GM12878 (cell line): Measurements from ENCODE around the gene TP53RK. TPM values are rescaled to one million over a fixed set of nuclear protein-coding genes. Genes with fewer than 3 reads are reported as not detected.

Source experiments
- ATAC-seq: fragments of 200-7000 bp; cut with Tn5 transposase; 3 replicates; pipeline ENCODE4 v1.9.1; 2020; ENCODE audit warnings: mild to moderate bottlenecking, moderate library complexity
- BruUV-seq: library from RNA; stranded (reverse); fragments of 400-500 nt; replicated peaks from 2 replicates; lab custom pipeline; 2021; lab: Mats Ljungman, UMichigan
- CTCF ChIA-PET: fragments of 300-600 bp; sonication (Branson Sonifier 250); formaldehyde crosslinking; extraction: SDS; loops from one replicate; lab custom pipeline; 2021; ENCODE audit warnings: inconsistent platforms; lab: Yijun Ruan, JAX
- POLR2A ChIA-PET: fragments of 350-600 bp; formaldehyde crosslinking; extraction: SDS; loops from one replicate; lab custom pipeline; 2021; ENCODE audit warnings: inconsistent platforms; lab: Charles Lee
- RAD21 ChIA-PET: fragments of 300-600 bp; sonication (Branson Sonifier 250); formaldehyde crosslinking; loops from one replicate; lab custom pipeline; 2023; ENCODE audit warnings: antibody characterized with exemption; ENCODE audit not compliant: unreplicated experiment; lab: Charles Lee
- SMC1A ChIA-PET: fragments of 300-600 bp; sonication (Branson Sonifier 250); formaldehyde crosslinking; loops from one replicate; lab custom pipeline; 2023; ENCODE audit not compliant: unreplicated experiment, uncharacterized antibody; lab: Charles Lee
- DNase-seq: peaks from one replicate; pipeline ENCODE4 v3.0.0-alpha.2; 2011; ENCODE audit warnings: low read depth, low spot score
- FAIRE-seq: peaks from 3 replicates; lab custom pipeline; 2011; peaks lifted over from hg19 to GRCh38; lab: Jason Lieb, UNC
- H2AFZ ChIP-seq: 2 replicates; pipeline ENCODE4 v1.6.0; 2011; ENCODE audit warnings: low read depth, low read length, control low read depth; ENCODE audit not compliant: control insufficient read depth
- H3K27ac ChIP-seq: 2 replicates; pipeline ENCODE4 v1.5.1; 2011; ENCODE audit warnings: control low read depth; ENCODE audit not compliant: control insufficient read depth, insufficient read depth
- H3K27me3 ChIP-seq, 2 experiments: replicated peaks in 1 of 2; 2 replicates each; pipeline versions ENCODE4 v1.6.0 to v1.6.1; 2011; ENCODE audit warnings: low read length in 1 of 2; ENCODE audit not compliant: control insufficient read depth in 2 of 2, insufficient read depth in 2 of 2
- H3K36me3 ChIP-seq, 2 experiments: 2 replicates each; pipeline ENCODE4 v1.5.1; 2011; ENCODE audit warnings: low read length in 1 of 2; ENCODE audit not compliant: control insufficient read depth in 2 of 2, insufficient read depth in 2 of 2
- H3K4me1 ChIP-seq: 2 replicates; pipeline ENCODE4 v1.6.1; 2011; ENCODE audit warnings: mild to moderate bottlenecking, low read length, moderate library complexity, mixed read lengths; ENCODE audit not compliant: control insufficient read depth, insufficient read depth
- H3K4me2 ChIP-seq: 2 replicates; pipeline ENCODE4 v1.6.0; 2011; ENCODE audit warnings: control low read depth; ENCODE audit not compliant: control insufficient read depth, insufficient read depth
- H3K4me3 ChIP-seq: fragments of 200-600 bp; sonication (generic); 2 replicates; pipeline ENCODE4 v1.5.1; 2016
- H3K79me2 ChIP-seq: 2 replicates; pipeline ENCODE4 v1.6.0; 2011; ENCODE audit warnings: low read length; ENCODE audit not compliant: control insufficient read depth, insufficient read depth
- H3K9ac ChIP-seq: 2 replicates; pipeline ENCODE4 v1.8.0; 2011; ENCODE audit warnings: low read length, control low read depth, mixed read lengths; ENCODE audit not compliant: control insufficient read depth, insufficient read depth
- H3K9me3 ChIP-seq: replicated peaks from 3 replicates; pipeline ENCODE4 v1.5.1; 2011; ENCODE audit warnings: mild to moderate bottlenecking, low read length; ENCODE audit not compliant: control insufficient read depth, insufficient read depth
- H4K20me1 ChIP-seq: 2 replicates; pipeline ENCODE4 v1.6.0; 2011; ENCODE audit not compliant: control insufficient read depth, insufficient read depth
- IRF5 ChIP-seq: fragments of 450-650 bp; IDR thresholded peaks from 2 replicates; pipeline ENCODE4 v1.6.1; 2017; ENCODE audit warnings: borderline replicate concordance
- NFYA ChIP-seq: IDR thresholded peaks from 2 replicates; pipeline ENCODE4 v1.6.1; 2011; ENCODE audit warnings: low read depth, mild to moderate bottlenecking, low read length, improper control_type of control experiment, borderline replicate concordance
- PAX8 ChIP-seq: fragments of 450-650 bp; IDR thresholded peaks from 2 replicates; pipeline ENCODE4 v1.6.1; 2017; ENCODE audit warnings: mild to moderate bottlenecking, moderate library complexity
- RELA ChIP-seq: fragments of 450-650 bp; IDR thresholded peaks from 2 replicates; pipeline ENCODE4 v1.8.0; 2014; ENCODE audit warnings: borderline replicate concordance; ENCODE audit not compliant: partially characterized antibody
- REST ChIP-seq: IDR thresholded peaks from 2 replicates; pipeline ENCODE4 v1.6.1; 2012; ENCODE audit warnings: mild to moderate bottlenecking, low read depth, low read length
- RUNX3 ChIP-seq: IDR thresholded peaks from 2 replicates; pipeline ENCODE4 v1.6.1; 2012; ENCODE audit warnings: low read length, inconsistent platforms
- SMAD5 ChIP-seq: IDR thresholded peaks from 2 replicates; pipeline ENCODE4 v1.6.1; 2016; ENCODE audit warnings: antibody characterized with exemption, low read depth
- ZBTB4 ChIP-seq: fragments of 450-650 bp; formaldehyde crosslinking; IDR thresholded peaks from 2 replicates; pipeline ENCODE4 v1.4.0; 2022; ENCODE audit warnings: mild to moderate bottlenecking, moderate library complexity
- WGBS: methylation state at CpG from one replicate; pipeline ENCODE4 v1.1.6; 2016; ENCODE audit warnings: low lambda C conversion rate; ENCODE audit not compliant: insufficient replicate concordance, insufficient coverage; ENCODE audit errors: missing lambda C conversion rate; 5-methylcytosine and 5-hydroxymethylcytosine counted together
- in situ Hi-C: fragments of 300-500 bp; cut with MboI; formaldehyde crosslinking; loops from 9 replicates; pipeline ENCODE4 v1.14.3; 2018; ENCODE audit warnings: mixed read lengths
- intact Hi-C: fragments of 100-400 bp; cut with micrococcal nuclease; formaldehyde crosslinking; loops from one replicate; pipeline ENCODE4 v1.14.2; 2022; ENCODE audit not compliant: unreplicated experiment
- polyA plus RNA-seq, 11 experiments: library from polyadenylated mRNA; depleted of rRNA in 4 of 11; unstranded in 6 of 11; stranded (reverse) in 5 of 11; fragments of >200 nt; fragmentation: Nextera tagmentation in 4 of 11; fragmentation: Illumina TruSeq in 1 of 11; extraction: Ambion mirVana in 4 of 11; extraction: Trizol in 1 of 11; gene quantifications; 1 replicate in 1 of 11; 2 replicates in 10 of 11; pipeline versions ENCODE4 v1.2.1 to v1.2.3, GENCODE V29; 2011 to 2016; ENCODE audit warnings: inconsistent platforms in 2 of 11, missing spikeins in 2 of 11, low read depth in 1 of 11
- total RNA-seq, 4 experiments: library from RNA; depleted of rRNA in 3 of 4; stranded (reverse); fragments of >200 nt in 3 of 4; fragmentation: Illumina TruSeq in 1 of 4; extraction: Trizol in 1 of 4; gene quantifications; 2 replicates each; pipeline versions ENCODE4 v1.2.1 to v1.2.3, GENCODE V29; 2013 to 2021

TP53RK gene
- total and polyA plus RNA-seq, 10 of the 15 experiments (the other 5 are each of a cell fraction or from before 2014, with no cell fraction given): 3.8 to 23.1 (median 16.1) TPM

GRCh38 chr20:46696791-46697279, 7.6 kb upstream of the TP53RK start:
- no peaks in the 10 kb centered on the region for H4K20me1 ChIP-seq
- H3K79me2 ChIP-seq: no peaks in the 10 kb centered on the region
- no peak overlapping the region for H2AFZ ChIP-seq
- H3K27ac ChIP-seq: no peak overlapping the region
- H3K27me3 ChIP-seq: no peaks in the 10 kb centered on the region
- TF ChIP-seq RELA: no peak
- no peak for TF ChIP-seq SMAD5
- TF ChIP-seq RUNX3: peak; percentile 28; the same call in 1 of the 2 replicates
- no peaks in the 10 kb centered on the region; the same call in 1 of the 2 replicates for H3K4me1 ChIP-seq
- in situ Hi-C loops: no loop called here
- ChIA-PET SMC1A (interaction anchor here (1.8 kb wide), 1 partner anchor 9 kb away, joined by 4 read pairs; no protein-coding TSS in a partner anchor), RAD21 (no interaction called here), POLR2A (no interaction called here), CTCF (interaction anchor here (0.7 to 2.9 kb wide), 3 partner anchors 11 to 670 kb away, joined by 3 to 10 read pairs (median 6); no protein-coding TSS in a partner anchor)
- intact Hi-C loops: no loop called here
- FAIRE-seq (no peak), DNase-seq (no peak), ATAC-seq (peak; percentile 37; the same call in 2 of the 3 replicates)
- H3K4me2 ChIP-seq: no peak overlapping the region
- no peaks in the 10 kb centered on the region for H3K36me3 ChIP-seq
- H3K9ac ChIP-seq: no peak overlapping the region
- no peaks in the 10 kb centered on the region; the same call in 1 of the 3 replicates for H3K9me3 ChIP-seq
- no peak overlapping the region for H3K4me3 ChIP-seq
- BruUV-seq: no TSS peak
- 18% methylated on average over 3 of the region's 3 CpGs for WGBS

- no peak overlapping the region for H3K9ac ChIP-seq
- DNase-seq (no peak), ATAC-seq (no peak; the same call in 1 of the 3 replicates), FAIRE-seq (no peak)
- ChIA-PET POLR2A (no interaction called here), SMC1A (no interaction called here), RAD21 (no interaction called here), CTCF (interaction anchor here (2.9 kb wide), 1 partner anchor 10 kb away, joined by 10 read pairs; no protein-coding TSS in a partner anchor)
- no peaks in the 10 kb centered on the region; the same call in 1 of the 2 replicates for H3K4me1 ChIP-seq
- BruUV-seq: no TSS peak
- no peak overlapping the region for H3K4me3 ChIP-seq
- H3K4me2 ChIP-seq: no peak overlapping the region
- no peaks in the 10 kb centered on the region for H3K27me3 ChIP-seq
- H4K20me1 ChIP-seq: no peaks in the 10 kb centered on the region
- H3K9me3 ChIP-seq: no peaks in the 10 kb centered on the region; the same call in 1 of the 3 replicates
- H3K79me2 ChIP-seq: no peaks in the 10 kb centered on the region
- no peak overlapping the region for H3K27ac ChIP-seq
- no peaks in the 10 kb centered on the region for H3K36me3 ChIP-seq
- in situ Hi-C loops (no loop called here), intact Hi-C loops (no loop called here)
- no peak overlapping the region for H2AFZ ChIP-seq
- WGBS: 28% methylated on average over 3 of the region's 3 CpGs
- TF ChIP-seq ZBTB4 (no peak), NFYA (no peak), REST (no peak), PAX8 (no peak), IRF5 (no peak)
Observed at GRCh38 chr20:46695892-46696291, 6.6 kb upstream of the TP53RK start.
